DMS79 (cell line): ENCODE data around the gene AMBRA1.
"Not testable (repeated sequence)": the region's sequence is repeated elsewhere in the genome, so short reads cannot be mapped to it uniquely, and the experiment has no call there.

Experiments used
- DNase-seq: peaks from one replicate; lab custom pipeline; 2025; lab: John Stamatoyannopoulos, UW

AMBRA1 gene

DNA sequence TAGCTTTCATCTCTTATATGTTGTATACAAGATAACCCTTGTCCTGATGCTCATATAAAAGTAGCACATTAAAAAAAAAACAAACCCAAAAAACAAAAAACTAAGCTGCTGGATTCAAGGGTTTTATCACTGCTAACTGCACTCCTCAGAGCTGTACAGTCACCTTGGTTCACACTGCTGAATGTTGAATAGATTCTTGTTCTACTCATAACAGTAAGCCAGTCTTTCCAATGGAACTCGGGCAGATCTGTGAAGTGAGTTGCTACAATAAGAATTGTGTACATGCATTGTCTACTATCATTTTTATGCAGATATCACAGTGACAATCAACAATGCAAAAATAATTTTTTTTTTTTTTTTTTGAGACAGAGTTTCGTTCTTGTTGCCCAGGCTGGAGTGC lies 18.5 kb upstream of the AMBRA1 start:
- no peak for DNase-seq

- no peak for DNase-seq
Measured at GRCh38 chr11:46611526-46612304, 17.9 kb upstream of the AMBRA1 start.

- no peak for DNase-seq
Measured at GRCh38 chr11:46609386-46609785, 15.6 kb upstream of the AMBRA1 start.

- DNase-seq, result no peak
Measured at GRCh38 chr11:46607516-46607915, 13.7 kb upstream of the AMBRA1 start.

GRCh38 chr11:46604796-46605195 lies 11.0 kb upstream of the AMBRA1 start:
- DNase-seq, result no peak

- no peak for DNase-seq
Measured at GRCh38 chr11:46603704-46604308, 10.0 kb upstream of the AMBRA1 start.

DNA sequence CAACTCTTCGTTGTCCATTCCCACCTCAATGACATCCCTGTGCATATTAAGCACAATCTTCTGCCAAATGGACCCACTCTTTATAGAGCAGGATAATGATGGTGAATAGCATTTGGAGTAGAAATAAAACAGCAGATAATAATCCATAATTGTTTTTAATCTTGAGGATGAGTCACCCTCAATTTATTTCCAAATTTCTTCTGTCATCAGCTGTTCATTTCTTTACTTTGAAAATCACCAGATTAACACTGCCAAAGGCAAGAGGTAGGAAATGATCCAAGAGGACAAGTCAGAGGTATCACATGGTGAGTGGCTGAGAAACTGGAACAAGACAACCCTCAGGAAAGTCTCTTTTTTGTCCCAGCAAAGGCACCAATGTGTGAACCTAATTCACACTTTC lies 7.3 kb upstream of the AMBRA1 start:
- no peak for DNase-seq

DNA sequence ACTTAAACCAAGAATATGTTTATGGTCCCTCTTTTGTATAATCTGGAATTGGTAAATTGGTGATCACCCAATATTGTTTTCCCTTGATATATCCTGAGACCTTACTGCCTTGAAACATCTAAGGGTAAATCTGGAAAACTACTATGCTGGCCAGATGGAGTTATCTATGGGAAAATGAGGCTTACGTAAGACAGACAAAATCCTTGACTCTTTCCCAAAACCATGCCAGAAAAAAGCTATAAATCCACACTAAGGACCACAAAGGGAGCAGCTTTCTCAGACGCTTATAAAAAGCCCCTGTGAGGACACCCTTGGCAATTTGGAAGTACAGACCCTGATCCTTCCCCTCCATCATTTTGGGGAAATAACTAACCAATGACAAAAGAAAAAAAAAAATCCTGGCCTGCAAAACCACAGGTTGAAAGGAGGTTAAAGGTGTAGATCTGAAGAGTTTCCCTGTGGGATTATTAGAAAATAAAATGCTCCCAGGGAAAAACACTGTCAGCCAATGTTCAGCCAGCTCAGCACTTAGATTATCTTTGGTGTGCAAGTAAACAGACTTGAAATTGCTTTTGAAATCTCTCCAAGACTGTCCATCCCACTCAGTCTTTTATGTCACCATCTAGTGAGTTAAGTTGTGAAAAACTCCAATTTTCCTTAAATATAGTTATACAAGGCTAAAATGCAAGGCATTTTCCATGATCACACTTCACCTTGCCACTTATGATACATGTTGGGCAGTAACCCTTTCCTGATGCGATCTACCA lies 6.6 kb upstream of the AMBRA1 start:
- DNase-seq, result no peak

- no peak for DNase-seq
Measured at GRCh38 chr11:46599340-46600193, 5.7 kb upstream of the AMBRA1 start.

- no peak for DNase-seq
Measured at GRCh38 chr11:46597609-46598219, 3.9 kb upstream of the AMBRA1 start.

DNA sequence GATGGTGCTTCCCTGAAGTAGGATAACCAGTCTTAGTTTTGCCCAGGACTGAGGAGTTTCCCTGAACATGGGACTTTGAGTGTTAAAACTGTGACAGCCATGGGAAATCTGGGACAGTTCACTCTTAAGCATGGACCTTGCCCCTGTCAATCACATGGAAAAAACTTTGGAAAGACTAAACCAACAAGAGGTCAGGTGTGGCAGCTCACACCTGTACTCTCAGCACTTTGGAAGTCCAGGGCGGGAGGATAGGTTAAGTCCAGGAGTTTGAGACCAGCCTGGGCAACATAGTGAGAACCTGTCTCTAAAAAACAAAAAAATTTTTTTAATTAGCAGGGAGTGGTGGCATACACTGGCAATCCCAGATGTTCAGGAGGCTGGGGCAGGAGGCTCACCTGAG lies 3.3 kb upstream of the AMBRA1 start:
- no peak for DNase-seq

DNA sequence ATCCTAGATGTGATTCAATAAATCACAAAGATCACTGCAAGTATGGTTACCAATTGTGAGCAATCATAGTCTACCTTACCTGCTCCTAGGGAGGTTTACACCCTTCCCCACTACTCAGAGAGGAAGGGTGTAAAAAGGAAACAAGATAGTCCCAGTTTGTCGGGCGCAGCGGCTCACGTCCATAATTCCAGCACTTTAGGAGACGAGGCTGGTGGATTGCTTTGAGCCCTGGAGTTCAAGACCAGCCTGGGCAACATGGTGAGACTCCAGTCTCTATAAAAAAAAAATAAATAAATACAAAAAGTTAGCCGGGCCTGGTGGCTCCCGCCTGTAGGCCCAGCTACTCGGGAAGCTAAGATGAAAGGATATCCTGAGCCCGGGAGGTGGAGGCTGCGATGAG lies 962 bp upstream of the AMBRA1 start:
- DNase-seq, result no peak

- DNase-seq, result no peak
Measured at GRCh38 chr11:46594374-46594700, 514 bp upstream of the AMBRA1 start.

GRCh38 chr11:46590740-46591605 lies 2.9 kb downstream of the AMBRA1 start:
- DNase-seq, result no peak

DNA sequence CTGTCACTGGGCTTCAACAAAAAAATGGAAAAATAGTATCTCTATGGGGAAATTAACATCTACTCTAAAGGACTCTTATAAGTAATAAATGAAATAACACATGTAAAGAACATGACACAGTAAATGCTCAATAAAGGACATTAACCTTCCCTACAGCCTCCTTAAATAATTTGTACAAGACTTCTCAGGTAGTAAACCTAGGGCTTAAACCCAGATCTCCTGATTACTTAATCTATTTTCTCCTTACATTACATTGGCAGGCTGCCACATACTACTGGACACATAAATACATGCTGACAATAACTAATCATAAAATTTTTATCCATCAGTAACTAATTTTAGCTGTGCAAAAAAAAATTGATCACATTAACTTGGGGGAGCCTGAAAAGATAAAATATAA lies 4.9 kb downstream of the AMBRA1 start:
- DNase-seq, result no peak

- no peak for DNase-seq
Measured at GRCh38 chr11:46588131-46588530, 5.7 kb downstream of the AMBRA1 start.

DNA sequence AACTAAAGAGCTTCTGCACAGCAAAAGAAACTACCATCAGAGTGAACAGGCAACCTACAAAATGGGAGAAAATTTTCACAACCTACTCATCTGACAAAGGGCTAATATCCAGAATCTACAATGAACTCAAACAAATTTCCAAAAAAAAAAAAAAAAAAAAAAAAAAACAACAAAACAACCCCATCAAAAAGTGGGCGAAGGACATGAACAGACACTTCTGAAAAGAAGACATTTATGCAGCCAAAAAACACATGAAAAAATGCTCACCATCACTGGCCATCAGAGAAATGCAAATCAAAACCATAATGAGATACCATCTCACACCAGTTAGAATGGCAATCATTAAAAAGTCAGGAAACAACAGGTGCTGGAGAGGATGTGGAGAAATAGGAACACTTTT lies 10.3 kb downstream of the AMBRA1 start:
- not testable (repeated sequence) for DNase-seq

GRCh38 chr11:46582588-46582987 lies 11.2 kb downstream of the AMBRA1 start:
- no peak for DNase-seq

DNA sequence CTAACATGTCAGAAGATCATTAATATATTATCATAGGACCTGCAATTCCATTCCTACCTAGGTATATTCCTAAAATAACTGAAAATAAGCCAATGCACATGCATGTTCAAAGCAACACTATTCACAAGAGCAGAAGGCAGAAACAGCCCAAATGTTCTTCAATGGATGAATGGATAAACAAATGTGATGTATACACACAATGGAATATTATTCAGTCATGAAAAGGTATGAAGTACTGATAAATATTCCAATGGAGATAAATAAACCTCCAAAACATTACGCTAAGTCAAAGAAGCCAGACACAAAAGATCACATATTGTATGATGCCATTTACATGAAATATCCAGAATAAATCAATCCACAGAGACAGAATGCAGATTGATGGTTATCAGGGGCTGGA lies 16.8 kb downstream of the AMBRA1 start:
- DNase-seq, result no peak

DNA sequence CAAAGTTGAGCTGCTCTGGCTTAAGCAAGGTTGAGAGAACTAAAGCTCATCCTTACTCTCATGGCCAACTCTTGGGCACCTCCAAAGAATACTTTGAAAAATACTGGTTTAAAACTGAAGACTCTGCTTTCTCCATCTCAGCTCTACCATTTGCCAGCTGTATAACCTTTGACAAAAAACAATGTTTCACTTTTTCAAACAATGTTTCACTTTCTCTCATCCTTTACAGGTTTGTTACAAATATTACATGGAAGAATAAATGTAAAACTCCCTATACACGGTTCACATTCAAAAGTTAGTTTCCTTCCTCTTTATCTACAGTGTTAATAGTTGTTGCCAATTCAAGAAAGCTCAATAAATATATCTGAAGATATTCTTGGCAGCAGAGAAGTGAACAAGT lies 19.2 kb downstream of the AMBRA1 start:
- no peak for DNase-seq
